HG03175 (cell line): ENCODE measurements around the gene TNFSF18.

Experiments used
- ATAC-seq: cut with Tn5 transposase; IDR thresholded peaks from one replicate; pipeline ENCODE4 v1.9.1; 2021; ENCODE audit warnings: mild to moderate bottlenecking, moderate library complexity; ENCODE audit not compliant: unreplicated experiment

Gene TNFSF18

GRCh38 chr1:173042806-173043205 is 7.9 kb downstream of the TNFSF18 start:
- no peak for ATAC-seq

GRCh38 chr1:173039626-173040025 is 11.1 kb downstream of the TNFSF18 start:
- no peak for ATAC-seq

GRCh38 chr1:173038875-173039554 is 11.7 kb downstream of the TNFSF18 start:
- ATAC-seq = no peak

GRCh38 chr1:173024543-173024942 is 26.2 kb downstream of the TNFSF18 start:
- ATAC-seq = no peak

GRCh38 chr1:173023343-173023742 is 27.4 kb downstream of the TNFSF18 start:
- no peak for ATAC-seq

- ATAC-seq = peak; percentile 92
These were observed 30.5 kb downstream of the TNFSF18 start for GRCh38 chr1:173020138-173020750.

- no peak for ATAC-seq
These were observed 32.9 kb downstream of the TNFSF18 start for GRCh38 chr1:173017792-173018191.

- ATAC-seq = no peak
These were observed 34.3 kb downstream of the TNFSF18 start for GRCh38 chr1:173016419-173016818.

- ATAC-seq = no peak
These were observed 35.1 kb downstream of the TNFSF18 start for GRCh38 chr1:173015629-173016028.

- ATAC-seq = no peak
These were observed 36.6 kb downstream of the TNFSF18 start for GRCh38 chr1:173014160-173014559.

- ATAC-seq = no peak
These were observed 38.6 kb downstream of the TNFSF18 start for GRCh38 chr1:173012126-173012525.

GRCh38 chr1:173009597-173009996 is 41.1 kb downstream of the TNFSF18 start:
- no peak for ATAC-seq

GRCh38 chr1:173005196-173005864 is 45.4 kb downstream of the TNFSF18 start:
- ATAC-seq = no peak

GRCh38 chr1:173002891-173003838 is 47.6 kb downstream of the TNFSF18 start:
- ATAC-seq = no peak

GRCh38 chr1:172999349-172999748 is 51.4 kb downstream of the TNFSF18 start:
- ATAC-seq = no peak

GRCh38 chr1:172997941-172998361 is 52.8 kb downstream of the TNFSF18 start:
- ATAC-seq = no peak

- no peak for ATAC-seq
These were observed 57.1 kb downstream of the TNFSF18 start for GRCh38 chr1:172993640-172994039.

- no peak for ATAC-seq
These were observed 58.9 kb downstream of the TNFSF18 start for GRCh38 chr1:172991674-172992400.

- no peak for ATAC-seq
These were observed 60.0 kb downstream of the TNFSF18 start for GRCh38 chr1:172990598-172991215.
